ENCODE measurements around the gene ENAM.

GRCh38 chr4:70637239-70637913 lies 8.8 kb downstream of the ENAM start:
- TF ChIP-seq CTCF (conservative IDR thresholded peaks at IDR 0.05; ENCODE audit: low read depth in 2 of 2) (no peak), EZH2 (IDR thresholded peaks at IDR 0.05; ENCODE audit: low read depth, unreplicated experiment) (no peak), POLR2AphosphoS5 (IDR thresholded peaks at IDR 0.05; ENCODE audit: low read depth) (no peak), REST (IDR thresholded peaks at IDR 0.05; ENCODE audit: unreplicated experiment) (no peak)
